RWPE1 (cell line): Measurements from ENCODE around the gene ATG4A.

Experiments used
- CTCF ChIA-PET: fragments of 350-600 bp; sonication (Branson Sonifier 250); formaldehyde crosslinking; extraction: SDS; loops from one replicate; lab custom pipeline; 2021; lab: Yijun Ruan, JAX
- POLR2A ChIA-PET: fragments of 400-600 bp; formaldehyde crosslinking; extraction: SDS; loops from one replicate; lab custom pipeline; 2020; ENCODE audit warnings: antibody characterized with exemption; ENCODE audit not compliant: low non-redundant PET; lab: Yijun Ruan, JAX
- DNase-seq: peaks from one replicate; pipeline ENCODE4 v3.0.0; 2012; ENCODE audit warnings: low spot score
- H3K27ac ChIP-seq: fragments of 450-650 bp; 2 replicates; pipeline ENCODE4 v1.5.1; 2017
- CTCF ChIP-seq: fragments of 450-650 bp; conservative IDR thresholded peaks from 2 replicates; pipeline ENCODE4 v1.5.1; 2017; ENCODE audit warnings: low read depth, mild to moderate bottlenecking

ATG4A gene

GRCh38 chrX:108126661-108127060, 35.1 kb downstream of the ATG4A start:
- POLR2A ChIA-PET = no interaction called here
- DNase-seq = no peak
- TF ChIP-seq CTCF = no peak
- no peak overlapping the region for H3K27ac ChIP-seq
- CTCF ChIA-PET = no interaction called here

- no peak for DNase-seq
- POLR2A ChIA-PET = no interaction called here
- H3K27ac ChIP-seq = no peak overlapping the region
- TF ChIP-seq CTCF = no peak
- CTCF ChIA-PET = no interaction called here
These were observed 35.6 kb downstream of the ATG4A start for GRCh38 chrX:108127152-108127551.

GRCh38 chrX:108130889-108131288, 39.3 kb downstream of the ATG4A start:
- POLR2A ChIA-PET = no interaction called here
- CTCF ChIA-PET = no interaction called here
- H3K27ac ChIP-seq = no peak overlapping the region
- no peak for DNase-seq
- no peak for TF ChIP-seq CTCF

- ChIA-PET CTCF (no interaction called here), POLR2A (no interaction called here)
These were observed 39.9 kb downstream of the ATG4A start for GRCh38 chrX:108131471-108131870.

GRCh38 chrX:108132034-108132433, 40.5 kb downstream of the ATG4A start:
- TF ChIP-seq CTCF = no peak
- CTCF ChIA-PET = no interaction called here
- DNase-seq = no peak
- POLR2A ChIA-PET = no interaction called here
- no peak overlapping the region for H3K27ac ChIP-seq

More at GRCh38 chrX:108131471-108131870, 39.9 kb downstream of the ATG4A start:
- TF ChIP-seq CTCF = no peak
- peak; percentile 16 for DNase-seq
- H3K27ac ChIP-seq = no peak overlapping the region

- CTCF ChIA-PET = interaction anchor here (0.7 kb wide), 1 partner anchor 455 kb away, joined by 4 read pairs; no protein-coding TSS in a partner anchor
- POLR2A ChIA-PET = no interaction called here
- no peak overlapping the region for H3K27ac ChIP-seq
- no peak for DNase-seq
- TF ChIP-seq CTCF = no peak
These were observed 41.3 kb downstream of the ATG4A start for GRCh38 chrX:108132876-108133275.

GRCh38 chrX:108134724-108135123, 43.1 kb downstream of the ATG4A start:
- CTCF ChIA-PET = no interaction called here
- TF ChIP-seq CTCF = no peak
- H3K27ac ChIP-seq = no peak overlapping the region
- no peak for DNase-seq
- POLR2A ChIA-PET = no interaction called here
